ENCODE measurements around the gene SLC9A5.

SLC9A5 gene

GRCh38 chr16:67281536-67282446 is 33.0 kb downstream of the SLC9A5 start:
- DNase-seq (ENCODE audit: low read depth in 2 of 2), result no peak

DNA sequence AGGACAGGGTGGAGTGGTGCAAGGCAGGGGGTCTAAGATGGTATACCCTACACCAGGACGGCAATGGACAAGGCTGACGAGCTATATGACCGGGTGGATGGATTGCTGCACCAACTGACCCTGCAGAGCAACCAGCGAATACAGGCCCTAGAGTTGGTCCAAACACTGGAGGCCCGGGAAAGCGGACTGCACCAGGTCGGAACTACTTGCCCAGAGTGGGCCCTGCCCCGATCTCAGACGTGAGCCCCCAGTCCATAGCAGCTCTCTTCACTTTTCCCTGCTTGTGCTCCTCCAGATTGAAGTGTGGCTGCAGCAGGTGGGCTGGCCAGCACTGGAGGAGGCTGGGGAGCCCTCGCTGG is 33.6 kb downstream of the SLC9A5 start:
- no peak for DNase-seq (ENCODE audit: low read depth in 2 of 2)

GRCh38 chr16:67283039-67283825 is 34.5 kb downstream of the SLC9A5 start:
- DNase-seq (ENCODE audit: low read depth in 2 of 2), result no peak

DNA sequence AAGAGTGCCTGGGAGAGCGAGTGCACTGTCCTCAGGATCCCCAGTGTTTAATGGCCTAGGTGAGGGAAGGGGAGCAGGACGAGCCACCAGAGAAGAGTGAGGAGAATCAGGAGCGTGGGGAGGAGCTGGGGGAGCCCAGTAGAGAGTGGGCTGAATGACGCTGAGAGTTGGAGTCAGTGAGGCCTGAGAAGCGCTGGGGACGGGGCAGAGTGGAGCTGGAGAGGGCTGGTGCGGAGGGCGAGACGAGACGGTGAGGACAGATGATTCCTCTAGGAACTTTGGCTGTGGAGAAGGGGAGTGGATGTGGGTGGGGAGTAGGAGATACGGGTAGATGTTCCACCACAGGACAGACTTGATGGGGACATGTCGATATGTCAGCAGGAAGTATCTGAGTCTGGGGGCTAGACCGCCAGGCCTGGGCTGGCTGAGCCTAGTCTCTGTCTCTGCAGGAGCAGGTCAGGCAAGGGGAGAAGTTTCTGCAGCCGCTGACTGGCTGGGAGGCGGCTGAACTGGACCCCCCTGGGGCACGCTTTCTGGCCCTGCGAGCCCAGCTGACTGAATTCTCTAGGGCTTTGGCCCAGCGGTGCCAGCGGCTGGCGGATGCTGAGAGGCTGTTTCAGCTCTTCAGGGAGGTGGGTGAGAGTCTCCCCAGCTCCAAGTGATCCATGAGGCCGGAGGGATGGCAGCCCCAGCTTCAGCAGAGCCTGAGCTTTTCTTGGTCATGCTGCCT is 35.2 kb downstream of the SLC9A5 start:
- DNase-seq (ENCODE audit: low read depth in 2 of 2), result no peak

DNA sequence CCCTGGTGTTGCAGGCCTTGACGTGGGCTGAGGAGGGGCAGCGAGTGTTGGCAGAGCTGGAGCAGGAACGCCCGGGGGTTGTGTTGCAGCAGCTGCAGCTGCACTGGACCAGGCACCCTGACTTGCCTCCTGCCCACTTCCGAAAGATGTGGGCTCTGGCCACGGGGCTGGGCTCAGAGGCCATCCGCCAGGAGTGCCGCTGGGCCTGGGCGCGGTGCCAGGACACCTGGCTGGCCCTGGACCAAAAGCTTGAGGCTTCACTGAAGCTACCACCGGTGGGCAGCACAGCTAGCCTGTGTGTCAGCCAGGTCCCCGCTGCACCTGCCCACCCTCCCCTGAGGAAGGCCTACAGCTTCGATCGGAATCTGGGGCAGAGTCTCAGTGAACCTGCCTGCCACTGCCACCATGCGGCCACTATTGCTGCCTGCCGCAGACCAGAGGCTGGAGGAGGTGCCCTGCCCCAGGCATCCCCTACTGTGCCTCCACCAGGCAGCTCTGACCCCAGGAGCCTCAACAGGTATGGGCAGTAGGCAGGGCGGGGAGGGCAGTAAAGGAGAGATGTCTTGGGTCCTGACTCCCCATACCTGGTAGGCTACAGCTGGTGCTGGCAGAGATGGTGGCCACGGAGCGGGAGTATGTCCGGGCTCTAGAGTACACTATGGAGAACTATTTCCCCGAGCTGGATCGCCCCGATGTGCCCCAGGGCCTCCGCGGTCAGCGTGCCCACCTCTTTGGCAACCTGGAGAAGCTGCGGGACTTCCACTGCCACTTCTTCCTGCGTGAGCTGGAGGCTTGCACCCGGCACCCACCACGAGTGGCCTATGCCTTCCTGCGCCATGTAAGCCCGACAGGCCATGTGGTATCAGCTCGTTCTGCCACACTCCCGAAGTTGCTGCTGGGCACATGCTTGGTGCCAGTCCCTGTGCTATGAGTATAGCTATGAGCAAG is 36.2 kb downstream of the SLC9A5 start:
- DNase-seq (ENCODE audit: low read depth in 2 of 2), result no peak

- DNase-seq (ENCODE audit: low read depth in 2 of 2), result no peak
These were observed 37.9 kb downstream of the SLC9A5 start for GRCh38 chr16:67286441-67287235.

- DNase-seq (ENCODE audit: low read depth in 2 of 2), result no peak
These were observed 39.2 kb downstream of the SLC9A5 start for GRCh38 chr16:67287960-67288359.

- DNase-seq (ENCODE audit: low read depth in 2 of 2), result no peak
These were observed 42.7 kb downstream of the SLC9A5 start for GRCh38 chr16:67291461-67291860.

- no peak for DNase-seq (ENCODE audit: low read depth in 2 of 2)
These were observed 45.5 kb downstream of the SLC9A5 start for GRCh38 chr16:67294171-67294757.

GRCh38 chr16:67294938-67295361 is 46.2 kb downstream of the SLC9A5 start:
- DNase-seq (ENCODE audit: low read depth in 2 of 2), result no peak

DNA sequence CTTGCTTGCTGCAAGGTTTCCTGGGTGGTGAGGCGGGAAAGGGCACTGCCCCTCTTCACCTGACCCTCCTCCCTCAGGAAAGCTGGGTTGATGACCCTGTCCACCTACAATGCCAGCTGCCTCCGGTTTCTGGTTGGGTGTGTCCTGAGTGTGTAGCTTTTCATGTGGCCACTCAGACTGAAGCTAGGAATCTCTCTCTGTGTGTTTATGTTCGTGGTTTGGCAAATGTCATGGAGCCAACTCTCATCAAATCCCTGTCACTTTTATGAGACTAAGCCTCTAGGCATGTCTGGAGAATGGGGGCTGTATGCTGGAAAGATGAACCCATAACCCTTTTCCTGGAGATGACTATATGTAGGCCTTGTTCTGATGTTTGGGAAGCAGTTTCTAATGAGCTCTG is 47.6 kb downstream of the SLC9A5 start:
- no peak for DNase-seq (ENCODE audit: low read depth in 2 of 2)

DNA sequence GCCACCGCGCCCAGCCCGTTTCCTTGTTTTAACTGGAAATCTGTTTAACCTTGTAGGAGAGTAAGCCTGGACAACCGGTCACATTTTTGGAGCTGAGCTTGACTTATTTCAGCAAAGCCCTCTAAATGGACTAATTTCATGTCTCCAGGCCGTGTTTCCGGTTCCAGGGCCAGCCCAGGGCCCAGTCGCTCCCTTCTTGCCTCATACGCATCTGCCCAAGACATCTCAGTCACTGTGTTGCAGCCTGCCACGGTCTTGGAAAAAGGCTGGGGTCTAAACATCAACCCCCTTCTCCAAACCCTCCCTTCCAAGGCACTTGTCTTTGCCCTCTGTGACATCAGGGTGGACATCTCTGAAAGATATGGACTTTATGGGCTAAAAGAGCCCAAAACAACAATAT is 49.5 kb downstream of the SLC9A5 start:
- DNase-seq (ENCODE audit: low read depth in 2 of 2), result no peak

GRCh38 chr16:67299269-67299668 is 50.5 kb downstream of the SLC9A5 start:
- DNase-seq (ENCODE audit: low read depth in 2 of 2), result no peak

- no peak for DNase-seq (ENCODE audit: low read depth in 2 of 2)
These were observed 52.5 kb downstream of the SLC9A5 start for GRCh38 chr16:67301080-67301782.

GRCh38 chr16:67302076-67302475 is 53.3 kb downstream of the SLC9A5 start:
- DNase-seq (ENCODE audit: low read depth in 2 of 2), result no peak

GRCh38 chr16:67302970-67303369 is 54.2 kb downstream of the SLC9A5 start:
- DNase-seq (ENCODE audit: low read depth in 2 of 2), result no peak

- DNase-seq (ENCODE audit: low read depth in 2 of 2), result no peak
These were observed 55.2 kb downstream of the SLC9A5 start for GRCh38 chr16:67304020-67304419.

GRCh38 chr16:67305216-67306071 is 56.7 kb downstream of the SLC9A5 start:
- no peak for DNase-seq (ENCODE audit: low read depth in 2 of 2)

Data from activated CD8-positive, alpha-beta memory T cell treated with anti-CD3 and anti-CD28 coated beads for 4 hours (primary cell).